K562 (cell line): Measurements from ENCODE around the gene SLC38A2. TPM values are rescaled to one million over a fixed set of nuclear protein-coding genes. Genes with fewer than 3 reads are reported as not detected.

ENCODE experiments used
- ATF7 ChIP-seq: fragments of 450-650 bp; IDR thresholded peaks from 2 replicates; pipeline ENCODE4 v1.7.1; 2014; ENCODE audit warnings: mild to moderate bottlenecking, moderate library complexity
- BMI1 ChIP-seq: fragments of 150-350 bp; IDR thresholded peaks from 2 replicates; pipeline ENCODE4 v1.6.1; 2014; ENCODE audit warnings: low read length
- CHD7 ChIP-seq: fragments of 200-600 bp; sonication (generic); IDR thresholded peaks from one replicate; pipeline ENCODE4 v1.6.1; 2012; ENCODE audit warnings: mild to moderate bottlenecking, low read depth, low read length, inconsistent platforms
- FOXK2 ChIP-seq, 2 experiments: fragments of 450-650 bp; IDR thresholded peaks in 1 of 2; conservative IDR thresholded peaks in 1 of 2; 2 replicates each; pipeline ENCODE4 v1.6.1; 2016; ENCODE audit warnings: low read depth in 2 of 2, mild to moderate bottlenecking in 1 of 2
- MXI1 ChIP-seq: IDR thresholded peaks from 2 replicates; pipeline ENCODE4 v1.6.1; 2011; ENCODE audit warnings: low read depth, mild to moderate bottlenecking, improper control_type of control experiment, low read length
- NEUROD1 ChIP-seq: fragments of 150-350 bp; IDR thresholded peaks from 2 replicates; pipeline ENCODE4 v1.6.1; 2014; ENCODE audit warnings: borderline replicate concordance, low read length, low read depth; ENCODE audit not compliant: partially characterized antibody
- SMAD2 ChIP-seq: fragments of 150-350 bp; IDR thresholded peaks from 2 replicates; pipeline ENCODE4 v1.6.1; 2014; ENCODE audit warnings: low read depth, mild to moderate bottlenecking, low read length
- ZNF174 ChIP-seq: fragments of 250-450 bp; sonication (Bioruptor Pico); IDR thresholded peaks from 2 replicates; pipeline ENCODE4 v1.4.0; 2020; ENCODE audit warnings: mild to moderate bottlenecking
- ZNF445 ChIP-seq: fragments of 250-450 bp; sonication (Bioruptor Pico); IDR thresholded peaks from 2 replicates; pipeline ENCODE4 v1.4.0; 2020; ENCODE audit warnings: low read depth, mild to moderate bottlenecking, moderate library complexity
- ZNF609 ChIP-seq: sonication (generic); formaldehyde crosslinking; IDR thresholded peaks from 2 replicates; pipeline ENCODE4 v1.8.1; 2023; ENCODE audit warnings: missing genetic modification reagents, mild to moderate bottlenecking, borderline replicate concordance
- polyA plus RNA-seq, 8 experiments: library from polyadenylated mRNA; depleted of rRNA in 4 of 8; stranded (reverse) in 5 of 8; unstranded in 3 of 8; fragments of >200 nt; fragmentation: Nextera tagmentation in 2 of 8; fragmentation: Illumina TruSeq in 1 of 8; extraction: Ambion mirVana in 2 of 8; extraction: Trizol in 1 of 8; gene quantifications; 2 replicates each; pipeline versions ENCODE4 v1.2.1 to v1.2.3, GENCODE V29; 2011 to 2014; ENCODE audit warnings: inconsistent platforms in 1 of 8, missing spikeins in 1 of 8
- total RNA-seq, 7 experiments: library from RNA; depleted of rRNA in 6 of 7; stranded (reverse); fragments of >200 nt in 6 of 7; fragmentation: Illumina TruSeq in 2 of 7; extraction: Trizol in 2 of 7; gene quantifications; 2 replicates each; pipeline versions ENCODE4 v1.2.1 to v1.2.3, GENCODE V29; 2011 to 2021; ENCODE audit warnings: low replicate concordance in 1 of 7

The SLC38A2 gene
- total and polyA plus RNA-seq, 9 of the 15 experiments (the other 6 are each of a cell fraction or from before 2014, with no cell fraction given): 98.7 to 292 (median 143) TPM

GRCh38 chr12:46370792-46371717 lies 1.5 kb downstream of the SLC38A2 start (continued):
- no peak for TF ChIP-seq ZNF445
- TF ChIP-seq SMAD2: no peak
- no peak for TF ChIP-seq CHD7
- peak; percentile 47; the same call in 1 of the 2 replicates for TF ChIP-seq ATF7
- peak; percentile 68 for TF ChIP-seq NEUROD1
- TF ChIP-seq ZNF609 (CRISPR knock-in tag): no peak
- no peak for TF ChIP-seq ZNF174 (CRISPR knock-in tag)
- TF ChIP-seq MXI1: no peak
- no peak for TF ChIP-seq BMI1
- TF ChIP-seq FOXK2 (conservative IDR thresholded peaks at IDR 0.05 in 1 of 2, IDR thresholded peaks at IDR 0.05 in 1 of 2; ENCODE audit: low read depth in 2 of 2): peak in 1 of 2 experiments; percentile 61; a peak in 1 of 4 replicates
